Measurements from ENCODE around the gene BRSK2. TPM values are rescaled to one million over a fixed set of nuclear protein-coding genes. Genes with fewer than 3 reads are reported as not detected.

BRSK2 gene
- total RNA-seq, 1 donor from 2014 or later = 0.74 TPM

Other genes with a start within 250 kb of the BRSK2 start
- not detected for gene MUC5AC, start 232.0 kb upstream of the BRSK2 start, total RNA-seq
- gene MUC5B, start 166.9 kb upstream of the BRSK2 start, total RNA-seq = not detected
- gene TOLLIP, start 80.3 kb upstream of the BRSK2 start, total RNA-seq = 50.2 TPM
- gene MOB2, start 96.8 kb downstream of the BRSK2 start, total RNA-seq = 52.8 TPM
- gene DUSP8, start 182.3 kb downstream of the BRSK2 start, total RNA-seq = 7.7 TPM
- gene KRTAP5-1, start 195.3 kb downstream of the BRSK2 start, total RNA-seq = not detected
- not detected for gene KRTAP5-2, start 208.4 kb downstream of the BRSK2 start, total RNA-seq
- not detected for gene KRTAP5-3, start 218.5 kb downstream of the BRSK2 start, total RNA-seq
- gene KRTAP5-4, start 232.2 kb downstream of the BRSK2 start, total RNA-seq = not detected
- gene KRTAP5-5, start 239.8 kb downstream of the BRSK2 start, total RNA-seq = not detected